GM18499 (cell line): Measurements from ENCODE around the gene CIP2A.
"Not testable (repeated sequence)": the region's sequence is repeated elsewhere in the genome, so short reads cannot be mapped to it uniquely, and the experiment has no call there.

Experiments
- ATAC-seq: cut with Tn5 transposase; IDR thresholded peaks from one replicate; pipeline ENCODE4 v1.9.1; 2021; ENCODE audit warnings: moderate number of reproducible peaks; ENCODE audit not compliant: insufficient read depth, unreplicated experiment

Gene CIP2A

GRCh38 chr3:108589081-108589997, at the start of gene CIP2A, which contains the start of gene DZIP3:
TSS of gene CIP2A (minus strand) at chr3:108589438. CDS start at chr3:108589375, 63 bp downstream.
TSS of gene DZIP3 (plus strand) at chr3:108589722. CDS start at chr3:108605407, 15,685 bp downstream.
- peak; percentile 69 for ATAC-seq

GRCh38 chr3:108629974-108630373, 40.7 kb upstream of the CIP2A start:
- ATAC-seq: no peak

GRCh38 chr3:108623504-108623903, 34.3 kb upstream of the CIP2A start:
- ATAC-seq: no peak

GRCh38 chr3:108620250-108620649, 31.0 kb upstream of the CIP2A start:
- ATAC-seq: no peak

- not testable (repeated sequence) for ATAC-seq
Measured at GRCh38 chr3:108616090-108616489, 26.9 kb upstream of the CIP2A start.

GRCh38 chr3:108610651-108611050, 21.4 kb upstream of the CIP2A start:
- ATAC-seq: no peak

GRCh38 chr3:108608750-108609149, 19.5 kb upstream of the CIP2A start:
- no peak for ATAC-seq

DNA sequence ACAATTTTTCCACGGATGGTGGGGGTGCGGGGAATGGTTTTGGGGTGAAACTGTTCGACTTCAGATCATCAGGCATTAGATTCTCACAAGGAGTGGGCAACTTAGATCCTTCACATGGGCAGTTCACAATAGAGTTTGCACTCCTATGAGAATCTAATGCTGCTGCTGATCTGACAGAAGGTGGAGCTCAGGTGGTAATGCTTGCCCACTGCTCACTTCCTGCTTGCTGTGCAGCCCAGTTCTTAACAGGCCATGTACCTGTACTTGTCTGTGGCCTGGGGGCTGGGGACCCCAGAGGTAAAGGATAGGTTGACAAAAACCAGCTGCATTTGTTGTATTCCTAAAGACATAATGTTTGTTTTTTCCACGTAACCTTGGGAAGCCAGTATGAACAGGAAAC, 16.3 kb upstream of the CIP2A start:
- no peak for ATAC-seq

GRCh38 chr3:108605028-108605427, 15.8 kb upstream of the CIP2A start:
- no peak for ATAC-seq

DNA sequence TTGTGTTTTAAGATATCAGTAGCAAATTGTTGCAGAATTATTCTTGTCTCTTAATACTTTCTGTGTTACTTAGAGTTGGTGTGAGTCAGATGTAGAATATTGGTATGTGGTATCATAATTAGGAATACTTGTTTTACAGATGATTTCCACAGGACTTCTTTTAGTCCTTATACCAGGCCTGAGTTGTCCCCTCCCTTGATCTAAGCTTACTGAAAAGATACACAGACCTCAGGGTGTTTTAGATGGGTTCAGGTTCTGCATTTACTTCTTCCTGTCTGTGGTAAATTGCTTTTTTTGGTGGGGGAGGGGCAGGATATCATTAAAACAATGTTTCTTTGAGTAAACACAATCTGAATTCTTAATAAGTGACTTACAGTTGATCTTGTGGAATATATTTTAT, 14.5 kb upstream of the CIP2A start:
- no peak for ATAC-seq

GRCh38 chr3:108602935-108603294, 13.7 kb upstream of the CIP2A start:
- no peak for ATAC-seq

DNA sequence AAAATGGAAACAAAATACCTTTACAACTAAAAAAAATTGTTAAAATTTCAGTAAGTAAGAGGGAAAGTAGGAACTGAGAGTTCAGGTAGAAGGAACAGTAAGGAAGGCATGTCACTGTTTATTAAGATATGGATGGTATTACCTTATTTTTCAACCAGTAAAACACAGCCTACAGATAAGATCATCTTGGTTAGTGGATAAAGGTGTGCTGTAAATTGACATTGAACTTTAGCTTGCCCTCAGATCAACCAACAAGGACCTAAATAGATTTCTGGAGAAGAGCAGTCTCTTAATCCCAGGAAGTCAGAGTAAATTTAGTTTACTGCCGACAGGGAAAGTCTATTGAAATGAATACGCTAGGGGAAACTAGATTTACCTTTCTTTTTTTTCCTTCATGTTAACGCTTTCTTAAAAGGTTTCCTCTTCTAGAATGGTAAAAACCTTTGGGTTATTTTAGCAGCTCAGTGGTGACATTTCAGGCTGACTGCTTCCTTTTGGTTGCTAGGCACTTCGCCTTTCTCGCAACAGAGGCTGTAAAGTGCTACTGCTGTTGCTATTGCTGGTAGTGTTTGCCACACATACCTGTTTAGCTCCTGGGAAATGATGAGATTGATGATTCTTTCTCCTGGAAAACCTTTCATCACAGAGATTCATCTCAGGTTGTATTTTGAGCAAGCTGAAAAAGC, 13.2 kb upstream of the CIP2A start:
- ATAC-seq: peak; percentile 69

GRCh38 chr3:108599677-108600409, 10.6 kb upstream of the CIP2A start:
- no peak for ATAC-seq

GRCh38 chr3:108598375-108598774, 9.1 kb upstream of the CIP2A start:
- no peak for ATAC-seq

DNA sequence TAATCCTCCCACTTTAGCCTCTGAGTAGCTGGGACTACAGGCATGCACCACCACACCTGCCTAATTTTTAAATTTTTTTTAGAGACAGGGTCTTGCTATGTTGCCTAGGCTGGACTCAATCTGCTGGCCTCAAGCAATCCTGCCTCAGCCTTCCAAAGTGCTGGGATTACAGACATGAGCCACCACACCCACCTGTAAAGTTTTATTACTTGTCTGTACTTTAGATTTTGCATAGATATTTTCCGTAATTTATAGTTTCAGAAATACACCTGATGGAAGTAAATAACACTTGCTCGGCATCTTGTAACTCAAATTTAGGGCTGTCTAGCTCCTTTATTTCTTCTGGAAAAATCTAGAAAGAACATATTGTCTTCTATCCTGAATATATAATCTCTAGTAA, 6.1 kb upstream of the CIP2A start:
- no peak for ATAC-seq

DNA sequence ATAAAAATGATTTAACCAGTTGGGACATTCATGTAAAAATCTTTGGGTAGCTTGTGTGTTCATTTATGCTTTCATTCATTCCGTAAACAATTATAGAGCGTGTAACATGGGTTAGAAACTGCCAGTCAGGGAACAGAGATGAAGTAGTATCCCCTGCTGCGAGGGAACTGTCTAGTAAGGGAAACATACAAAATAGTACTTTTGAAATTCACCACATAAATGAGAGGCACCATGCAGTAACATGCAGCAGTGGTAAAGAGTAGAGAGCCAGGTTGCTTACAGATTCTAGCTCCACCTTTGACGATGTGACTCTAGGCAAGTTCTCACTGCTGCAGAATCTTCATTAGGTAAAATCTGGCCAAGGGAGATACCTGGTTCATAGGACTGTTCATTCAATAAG, 1.2 kb upstream of the CIP2A start:
- no peak for ATAC-seq

DNA sequence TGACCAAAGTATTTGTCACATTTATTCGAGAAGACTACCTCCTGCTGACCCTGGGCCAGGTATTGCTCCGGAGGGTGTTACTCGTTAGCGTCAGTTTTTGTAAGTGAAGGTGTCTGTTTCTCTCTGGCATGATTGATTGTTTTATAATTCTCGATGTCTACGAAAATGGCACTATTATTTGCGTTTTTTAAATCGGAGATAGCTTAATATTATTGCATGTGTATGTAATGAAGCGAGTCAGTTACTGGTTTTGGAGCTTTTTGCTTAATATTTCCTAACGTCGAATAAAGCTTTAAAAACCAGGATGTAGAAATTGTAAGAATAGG, 723 bp upstream of the CIP2A start:
- no peak for ATAC-seq

GRCh38 chr3:108588601-108589000, 637 bp downstream of the CIP2A start:
- ATAC-seq: no peak

DNA sequence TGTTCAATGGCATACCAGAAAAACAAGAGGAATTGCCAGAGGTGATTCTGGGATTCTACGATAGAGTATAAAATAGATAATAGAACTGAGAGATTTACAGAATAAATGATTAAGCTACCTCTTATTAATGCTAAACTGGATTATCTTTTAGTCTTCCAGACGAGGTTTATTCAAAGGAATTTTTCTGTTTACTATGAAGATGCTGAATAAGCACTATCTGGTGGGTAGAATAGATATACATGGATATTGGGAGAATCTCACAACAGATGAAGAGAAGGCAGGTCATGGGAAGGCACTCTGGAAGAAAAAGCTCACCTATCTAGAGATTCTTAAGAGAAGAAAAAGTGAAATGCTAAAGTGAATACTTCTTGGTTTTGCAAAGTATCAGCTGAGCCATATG, 11.2 kb downstream of the CIP2A start:
- no peak for ATAC-seq

- no peak for ATAC-seq
Measured at GRCh38 chr3:108569336-108569735, 19.9 kb downstream of the CIP2A start.

GRCh38 chr3:108566599-108566998, 22.6 kb downstream of the CIP2A start:
- no peak for ATAC-seq
